Left renal cortex interstitium (tissue), 4 donors: ENCODE data around the gene TNNT1. TPM values are rescaled to one million over a fixed set of nuclear protein-coding genes. Genes with fewer than 3 reads are reported as not detected.
A peak's percentile ranks its signal among the peaks of the same experiment; 100 is the strongest.
"Not testable (repeated sequence)": the region's sequence is repeated elsewhere in the genome, so short reads cannot be mapped to it uniquely, and the experiment has no call there.

ENCODE experiments used
- DNase-seq, 4 donors: peaks; one replicate each; pipeline ENCODE4 v3.0.0-alpha.2; 2013; ENCODE audit warnings: low read depth in 4 of 4, low spot score in 2 of 4, missing footprints in 1 of 4
- polyA plus RNA-seq, 4 donors: library from polyadenylated mRNA; unstranded; fragments of 120-200 nt; gene quantifications; one replicate each; pipeline ENCODE4 v1.2.1, GENCODE V29; 2013; ENCODE audit not compliant: insufficient read length in 4 of 4

Gene TNNT1
- polyA plus RNA-seq, 4 donors: 2.7 to 7.7 (median 4.1) TPM

DNA sequence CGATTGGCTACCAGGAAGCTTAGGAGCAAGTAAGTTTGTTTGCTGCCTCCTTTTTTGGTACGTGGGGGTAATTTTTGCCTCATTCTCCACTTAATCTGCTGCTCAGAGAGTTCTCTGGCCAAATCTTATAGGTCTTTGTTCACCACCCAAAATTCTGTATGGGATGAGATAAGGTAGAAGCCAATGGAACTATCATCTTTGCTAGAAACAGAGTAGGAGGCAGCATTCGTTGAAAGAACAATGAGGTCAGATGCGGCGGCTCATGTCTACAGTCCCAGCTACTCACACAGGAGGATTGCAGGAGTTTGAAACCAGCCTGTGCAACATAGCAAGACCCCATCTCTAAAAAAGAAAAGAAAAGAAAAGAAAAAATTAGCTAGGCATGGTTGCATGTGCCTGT, 22.4 kb upstream of the TNNT1 start:
- no peak for DNase-seq

DNA sequence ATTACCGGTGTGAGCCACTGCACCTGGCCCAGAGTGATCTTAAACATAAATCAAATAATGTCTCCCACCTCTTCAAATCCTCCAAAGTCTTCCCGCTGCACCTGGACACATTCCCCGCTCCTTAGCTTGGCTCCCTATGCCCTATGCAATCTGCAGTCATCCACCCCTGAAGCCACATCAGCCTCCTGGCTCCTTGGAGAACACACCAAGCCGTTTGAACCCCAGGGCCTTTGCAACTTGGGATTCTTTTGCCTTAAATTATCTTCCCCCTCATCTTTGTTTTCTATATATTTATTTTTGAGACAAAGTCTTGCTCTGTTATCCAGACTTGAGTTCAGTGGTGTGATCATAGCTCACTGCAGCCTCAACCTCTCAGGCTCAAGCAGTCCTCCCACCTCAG, 20.1 kb upstream of the TNNT1 start:
- no peak for DNase-seq

DNA sequence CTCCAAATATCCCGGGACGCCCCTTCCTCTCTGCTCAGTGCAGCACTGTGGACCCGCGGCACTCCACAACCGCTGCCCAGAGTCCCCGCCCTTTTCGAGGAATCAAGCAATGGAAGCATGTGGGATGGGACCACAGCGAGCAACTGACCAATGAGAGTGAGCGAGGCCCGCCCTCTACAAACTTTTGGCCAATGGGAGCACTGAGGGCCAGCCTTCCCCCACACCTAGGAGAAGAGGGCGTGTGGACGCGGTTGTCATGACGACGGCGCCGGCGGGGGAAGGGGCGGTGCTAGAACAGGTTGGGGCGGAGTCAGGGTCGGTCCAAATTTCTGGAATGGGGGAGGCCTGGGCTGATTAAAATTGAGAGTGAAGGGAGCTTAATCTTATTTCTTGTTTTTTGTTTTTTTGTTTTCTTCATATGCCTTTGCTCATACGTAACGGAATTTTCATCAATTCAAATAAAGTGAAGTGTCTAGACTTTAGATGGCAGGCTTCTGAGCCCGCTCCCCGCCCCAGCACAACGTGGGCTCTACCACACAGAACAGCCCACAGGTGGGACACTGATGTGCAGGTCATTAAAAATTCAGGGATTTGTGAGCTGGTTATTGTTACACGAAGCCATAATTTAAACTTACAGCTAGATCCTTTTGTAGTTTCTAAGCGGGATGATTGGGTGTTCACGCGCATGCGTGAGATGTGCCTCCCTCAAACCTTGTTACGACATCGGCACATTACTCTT, 17.7 kb upstream of the TNNT1 start, which contains the start of gene DNAAF3:
Gene DNAAF3, minus strand, starts transcription at position 84 of the 739 bp plus-strand sequence. CDS start 200 bp downstream, outside the sequence.
- peak; percentile 82 to 92 (median 86) for DNase-seq

- DNase-seq: peak in 1 of 4 donors; percentile 47
Observed at GRCh38 chr19:55165952-55166529, 17.0 kb upstream of the TNNT1 start.

- DNase-seq: no peak
Observed at GRCh38 chr19:55161571-55162322, 12.7 kb upstream of the TNNT1 start.

- no peak for DNase-seq
Observed at GRCh38 chr19:55160986-55161365, 12.0 kb upstream of the TNNT1 start.

DNA sequence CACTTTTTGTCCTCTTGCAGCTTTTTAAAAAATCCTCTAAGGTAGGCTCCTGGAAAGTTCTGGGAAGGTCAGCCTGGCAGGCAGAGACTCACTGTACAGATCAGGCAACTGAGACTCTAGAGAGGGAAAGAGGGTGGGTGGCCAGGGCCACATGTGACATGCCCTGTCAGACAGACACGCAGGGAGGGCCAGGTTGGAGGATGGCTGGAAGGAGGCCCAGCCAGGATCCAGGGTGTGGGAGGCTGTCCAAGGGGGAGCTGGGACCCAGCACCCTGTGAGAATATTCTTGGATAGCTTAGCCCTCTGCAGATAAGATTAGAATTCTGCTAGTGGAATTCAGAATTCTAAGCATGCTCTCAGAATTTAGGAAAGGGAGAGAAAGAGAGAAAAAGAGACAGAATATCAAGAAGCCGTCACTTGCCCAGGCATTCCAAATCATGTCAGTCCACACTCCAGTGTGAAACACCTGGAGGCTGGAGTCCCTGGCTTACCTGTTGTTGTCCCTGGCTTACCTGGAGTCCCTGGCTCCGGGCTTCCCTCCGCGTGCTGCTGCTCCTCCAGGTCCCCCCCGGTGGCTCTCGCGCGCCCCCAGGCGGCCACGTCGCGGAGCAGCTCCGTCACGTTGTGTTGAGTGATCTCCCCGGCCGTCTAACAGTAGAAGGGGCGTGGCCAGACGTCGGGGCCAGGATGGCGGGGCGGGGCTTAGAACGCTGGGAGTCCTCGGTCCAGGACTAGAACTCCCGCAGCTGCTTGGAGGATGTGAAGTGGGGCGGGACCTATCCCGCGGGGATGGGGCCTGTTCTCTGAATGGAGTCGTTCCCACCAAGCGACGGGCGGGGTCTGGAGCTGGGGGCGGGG, 11.4 kb upstream of the TNNT1 start:
- DNase-seq: peak in 1 of 4 donors; percentile 60

- DNase-seq: no peak
Observed at GRCh38 chr19:55158848-55159749, 10.1 kb upstream of the TNNT1 start.

DNA sequence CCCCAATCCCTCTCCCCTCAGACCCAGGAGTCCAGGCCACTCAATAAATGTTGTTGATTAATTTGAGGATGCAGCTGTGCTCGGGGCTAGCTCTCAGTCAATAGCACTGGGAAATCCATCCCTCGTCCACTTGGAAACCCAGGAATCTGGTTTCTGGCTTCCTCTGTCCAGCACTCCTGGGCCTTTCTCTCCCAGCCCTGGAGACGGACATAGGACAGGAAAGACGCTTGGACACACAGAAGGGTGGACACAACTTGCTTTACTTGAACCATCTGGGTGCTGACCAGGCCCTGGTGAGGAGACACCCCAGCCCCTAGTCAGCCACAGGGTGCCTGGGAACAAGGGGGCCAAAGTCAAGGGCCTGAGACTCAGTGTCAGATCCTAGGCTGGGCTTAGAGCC, 9.4 kb upstream of the TNNT1 start:
- DNase-seq: no peak

GRCh38 chr19:55157064-55157908, 8.3 kb upstream of the TNNT1 start, which contains the start of gene TNNI3:
TNNI3 (minus strand) TSS chr19:55157732; CDS start chr19:55157589, 143 bp downstream.
- DNase-seq: no peak

GRCh38 chr19:55156202-55157063, 7.4 kb upstream of the TNNT1 start:
- DNase-seq: no peak

DNA sequence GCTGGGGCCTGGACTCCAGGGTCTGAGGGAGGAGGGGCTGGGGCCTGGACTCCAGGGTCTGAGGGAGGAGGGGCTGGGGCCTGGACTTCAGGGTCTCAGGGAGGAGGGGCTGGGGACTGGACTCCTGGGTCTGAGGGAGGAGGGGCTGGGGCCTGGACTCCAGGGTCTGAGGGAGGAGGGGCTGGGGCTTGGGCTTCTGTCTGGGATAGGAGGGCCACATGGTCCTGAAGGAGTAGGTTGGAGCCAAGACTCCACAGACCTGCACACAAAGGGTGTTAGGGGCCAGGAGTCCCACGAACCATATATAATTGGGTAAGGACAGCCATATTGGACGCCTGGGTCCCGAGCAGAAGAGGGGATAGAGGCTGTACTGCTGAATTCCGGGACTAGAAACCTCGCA, 6.8 kb upstream of the TNNT1 start:
- not testable (repeated sequence) for DNase-seq

DNA sequence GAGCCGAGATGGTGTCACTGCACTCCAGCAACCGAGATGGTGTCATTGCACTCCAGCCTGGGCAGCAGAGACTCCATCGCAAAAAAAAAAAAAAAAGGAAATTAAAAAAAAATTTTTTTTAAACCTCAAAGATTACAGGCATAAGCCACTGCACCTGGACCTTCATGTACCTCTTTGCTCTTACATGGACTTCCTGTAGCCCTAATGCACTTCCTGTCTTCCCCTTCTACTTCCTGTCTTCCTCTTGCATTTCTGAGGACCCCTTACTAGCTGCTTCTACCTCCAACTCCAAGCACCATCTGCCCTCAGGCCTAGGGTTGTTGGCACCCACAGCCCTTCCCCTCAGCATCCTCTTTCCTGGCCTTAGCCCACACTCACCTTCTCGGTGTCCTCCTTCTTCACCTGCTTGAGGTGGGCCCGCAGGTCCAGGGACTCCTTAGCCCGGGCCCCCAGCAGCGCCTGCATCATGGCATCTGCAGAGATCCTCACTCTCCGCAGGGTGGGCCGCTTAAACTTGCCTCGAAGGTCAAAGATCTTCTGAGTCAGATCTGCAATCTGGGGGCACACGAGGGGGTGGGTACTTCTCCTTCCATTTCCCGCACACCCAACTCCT, 4.8 kb upstream of the TNNT1 start:
- DNase-seq: no peak

DNA sequence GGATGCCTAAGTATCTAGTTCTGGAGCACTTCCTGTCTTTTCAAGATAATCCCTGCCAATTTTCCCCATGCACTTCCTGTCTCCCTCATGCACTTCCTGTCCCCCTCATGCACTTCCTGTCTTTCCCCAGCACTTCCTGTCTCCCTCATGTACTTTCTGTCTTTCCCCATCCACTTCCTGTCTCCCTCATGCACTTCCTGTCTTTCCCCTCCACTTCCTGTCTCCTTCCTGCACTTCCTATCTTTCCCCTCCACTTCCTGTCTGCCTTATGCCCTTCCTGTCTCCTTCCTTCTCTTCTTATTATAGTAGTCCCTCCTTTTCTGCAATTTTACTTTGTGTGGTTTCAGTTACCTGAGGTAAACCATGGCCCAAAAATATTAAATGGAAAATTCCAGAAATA, 3.0 kb upstream of the TNNT1 start:
- DNase-seq: no peak

DNA sequence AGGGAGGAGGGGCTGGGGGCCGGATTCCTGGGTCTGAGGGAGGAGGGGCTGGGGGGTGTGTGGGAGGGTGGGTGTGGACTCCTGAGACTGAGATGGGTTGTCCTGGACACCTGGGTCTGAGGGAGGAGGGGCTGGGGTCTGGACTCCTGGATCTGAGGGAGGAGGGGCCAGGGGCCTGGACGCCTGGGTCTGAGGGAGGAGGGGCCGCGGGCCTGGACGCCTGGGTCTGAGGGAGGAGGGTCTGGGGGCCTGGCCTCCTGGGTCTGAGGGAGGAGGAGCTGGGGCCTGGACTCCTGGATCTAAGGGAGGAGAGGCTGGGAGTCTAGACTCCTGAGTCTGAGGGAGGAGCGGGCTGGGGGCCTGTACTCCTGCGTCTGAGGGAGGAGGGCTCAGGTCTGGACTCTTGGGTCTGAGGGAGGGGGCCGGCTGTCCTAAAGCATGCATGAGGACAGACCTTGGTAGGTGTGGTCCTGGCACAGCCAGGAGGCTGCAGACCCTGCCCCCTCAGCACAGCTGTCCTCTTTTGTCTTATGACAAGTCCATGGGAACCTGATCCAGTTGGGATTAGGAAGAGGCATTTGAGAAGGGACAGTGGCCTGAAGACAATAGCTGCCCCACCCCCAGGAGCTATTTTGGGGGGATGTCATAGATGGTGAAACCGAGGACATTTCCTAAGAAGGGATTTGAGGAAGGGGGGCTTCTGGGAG, 1.3 kb downstream of the TNNT1 start:
- no peak for DNase-seq

DNA sequence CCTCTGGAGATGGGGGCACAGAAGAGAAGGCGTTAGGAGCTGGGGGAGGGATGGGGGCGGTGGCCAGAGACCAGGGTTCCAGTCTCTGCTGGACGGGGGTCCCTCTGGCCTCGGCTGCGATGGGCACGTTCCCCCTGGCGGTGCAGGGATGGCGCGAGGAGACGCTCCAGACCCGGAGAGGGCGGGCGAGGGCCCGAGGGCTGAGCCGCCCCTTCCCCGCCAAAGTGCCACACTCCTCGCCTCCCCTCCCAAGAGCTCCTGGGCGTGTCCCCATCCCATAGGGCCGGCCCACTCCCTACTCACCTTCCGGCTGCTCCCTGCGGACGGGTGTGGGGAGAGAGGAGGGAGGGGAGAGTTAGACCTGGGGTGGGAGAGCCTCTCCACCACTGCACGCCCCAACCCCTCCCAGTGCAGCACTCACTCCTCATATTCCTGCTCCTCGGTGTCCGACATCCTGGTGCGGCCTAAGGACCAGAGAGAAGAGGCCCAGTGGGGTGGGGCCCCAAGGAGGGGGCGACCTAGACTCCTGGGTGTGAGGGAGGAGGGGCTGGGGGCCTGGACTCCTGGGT, 2.2 kb downstream of the TNNT1 start:
- no peak for DNase-seq
